Trophoblast cell (in vitro differentiated cells and primary cell): ENCODE results near the gene C11orf86.

Experiments
- DNase-seq, 2 donors: peaks; one replicate each; pipeline ENCODE4 v3.0.0-alpha.2; 2016
- H2AFZ ChIP-seq: 2 replicates; pipeline ENCODE4 v1.6.1; 2013; ENCODE audit warnings: low read length, moderate library complexity, mild to moderate bottlenecking; ENCODE audit not compliant: insufficient read depth, poor library complexity
- H2AK5ac ChIP-seq: 2 replicates; pipeline ENCODE4 v1.6.1; 2013; ENCODE audit warnings: mild to moderate bottlenecking, low read length
- H2BK120ac ChIP-seq: 2 replicates; pipeline ENCODE4 v1.6.1; 2013; ENCODE audit warnings: low read length, mild to moderate bottlenecking, moderate library complexity; ENCODE audit not compliant: insufficient read depth, poor library complexity
- H2BK12ac ChIP-seq: 2 replicates; pipeline ENCODE4 v1.6.1; 2013; ENCODE audit warnings: mild to moderate bottlenecking, low read length, moderate library complexity
- H2BK5ac ChIP-seq: 2 replicates; pipeline ENCODE4 v1.6.1; 2013; ENCODE audit warnings: low read length, low read depth, moderate library complexity, mild to moderate bottlenecking; ENCODE audit not compliant: poor library complexity
- H3K14ac ChIP-seq: 2 replicates; pipeline ENCODE4 v1.6.1; 2013; ENCODE audit warnings: mild to moderate bottlenecking, low read length
- H3K18ac ChIP-seq: 2 replicates; pipeline ENCODE4 v1.6.1; 2013; ENCODE audit warnings: mild to moderate bottlenecking, low read length
- H3K23ac ChIP-seq: 2 replicates; pipeline ENCODE4 v1.6.1; 2013; ENCODE audit warnings: low read length
- H3K27ac ChIP-seq: 2 replicates; pipeline ENCODE4 v1.5.1; 2013; ENCODE audit warnings: low read depth, mild to moderate bottlenecking, inconsistent platforms, low read length, moderate library complexity
- H3K27me3 ChIP-seq: 2 replicates; pipeline ENCODE4 v1.6.1; 2013; ENCODE audit warnings: inconsistent platforms, mild to moderate bottlenecking, low read length, moderate library complexity; ENCODE audit not compliant: insufficient read depth
- H3K36me3 ChIP-seq, 2 experiments: 1 replicate in 1 of 2; 2 replicates in 1 of 2; pipeline ENCODE4 v1.6.1; 2013; ENCODE audit warnings: low read length in 2 of 2, mild to moderate bottlenecking in 2 of 2, moderate library complexity in 1 of 2; ENCODE audit not compliant: insufficient read depth in 2 of 2, control insufficient read depth in 1 of 2
- H3K4ac ChIP-seq: 2 replicates; pipeline ENCODE4 v1.6.1; 2013; ENCODE audit warnings: low read depth, mild to moderate bottlenecking, low read length, moderate library complexity
- H3K4me1 ChIP-seq, 2 experiments: 1 replicate in 1 of 2; 2 replicates in 1 of 2; pipeline ENCODE4 v1.6.1; 2013; ENCODE audit warnings: low read length in 2 of 2, mild to moderate bottlenecking in 2 of 2, moderate library complexity in 1 of 2; ENCODE audit not compliant: insufficient read depth in 2 of 2, control insufficient read depth in 1 of 2
- H3K4me2 ChIP-seq: 2 replicates; pipeline ENCODE4 v1.6.1; 2013; ENCODE audit warnings: inconsistent platforms, mild to moderate bottlenecking, low read length, moderate library complexity
- H3K4me3 ChIP-seq: 2 replicates; pipeline ENCODE4 v1.5.1; 2013; ENCODE audit warnings: mild to moderate bottlenecking, low read depth, low read length, inconsistent platforms
- H3K79me1 ChIP-seq: one replicate; pipeline ENCODE4 v1.6.1; 2013; ENCODE audit warnings: low read length
- H3K79me2 ChIP-seq: 2 replicates; pipeline ENCODE4 v1.6.1; 2013; ENCODE audit warnings: low read length, mild to moderate bottlenecking; ENCODE audit not compliant: control insufficient read depth, insufficient read depth, poor library complexity
- H3K9ac ChIP-seq: 2 replicates; pipeline ENCODE4 v1.6.1; 2013; ENCODE audit warnings: mild to moderate bottlenecking, low read length
- H3K9me3 ChIP-seq: 2 replicates; pipeline ENCODE4 v1.6.1; 2013; ENCODE audit warnings: low read depth, mild to moderate bottlenecking, control low read depth, inconsistent platforms, low read length; ENCODE audit not compliant: insufficient read depth
- H4K12ac ChIP-seq: 2 replicates; pipeline ENCODE4 v1.6.1; 2013; ENCODE audit warnings: low read depth, mild to moderate bottlenecking, low read length, moderate library complexity
- H4K8ac ChIP-seq: 2 replicates; pipeline ENCODE4 v1.6.1; 2013; ENCODE audit warnings: low read depth, mild to moderate bottlenecking, low read length, moderate library complexity
- H4K91ac ChIP-seq: one replicate; pipeline ENCODE4 v1.6.1; 2013; ENCODE audit warnings: low read depth, mild to moderate bottlenecking, low read length, moderate library complexity
- WGBS: extraction: QIAGEN DNeasy Blood & Tissue Kit; methylation state at CpG from one replicate; pipeline ENCODE4 v1.1.7; 2013; ENCODE audit warnings: missing lambda C conversion rate; ENCODE audit not compliant: insufficient read length, insufficient coverage; ENCODE audit errors: extremely low coverage; 5-methylcytosine and 5-hydroxymethylcytosine counted together

Gene C11orf86

GRCh38 chr11:66966351-66966750, 8.8 kb upstream of the C11orf86 start:
- H3K23ac ChIP-seq, result no peak overlapping the region
- H4K8ac ChIP-seq, result no peak overlapping the region
- H4K12ac ChIP-seq, result no peak overlapping the region
- H2AK5ac ChIP-seq, result no peak overlapping the region
- no peak overlapping the region for H2BK12ac ChIP-seq
- H3K27me3 ChIP-seq, result no peaks in the 10 kb centered on the region
- no peaks in the 10 kb centered on the region for H3K36me3 ChIP-seq
- no peak overlapping the region for H3K9ac ChIP-seq
- DNase-seq, result no peak
- no peak overlapping the region for H3K4me3 ChIP-seq
- no peaks in the 10 kb centered on the region for H3K79me2 ChIP-seq
- H3K4me2 ChIP-seq, result no peak overlapping the region
- no peak overlapping the region for H4K91ac ChIP-seq
- no peak overlapping the region for H3K4ac ChIP-seq
- H3K9me3 ChIP-seq, result no peaks in the 10 kb centered on the region
- no CpG with 5 or more reads among the region's 5 CpGs for WGBS
- H3K14ac ChIP-seq, result no peak overlapping the region
- H3K27ac ChIP-seq, result no peak overlapping the region
- no peak overlapping the region for H3K18ac ChIP-seq
- H2BK5ac ChIP-seq, result no peak overlapping the region
- no peaks in the 10 kb centered on the region for H3K79me1 ChIP-seq
- no peak overlapping the region for H2AFZ ChIP-seq
- H3K4me1 ChIP-seq, result peaks cover 0 to 3% of the 10 kb centered on the region in 2 experiments
- H2BK120ac ChIP-seq, result no peak overlapping the region

DNA sequence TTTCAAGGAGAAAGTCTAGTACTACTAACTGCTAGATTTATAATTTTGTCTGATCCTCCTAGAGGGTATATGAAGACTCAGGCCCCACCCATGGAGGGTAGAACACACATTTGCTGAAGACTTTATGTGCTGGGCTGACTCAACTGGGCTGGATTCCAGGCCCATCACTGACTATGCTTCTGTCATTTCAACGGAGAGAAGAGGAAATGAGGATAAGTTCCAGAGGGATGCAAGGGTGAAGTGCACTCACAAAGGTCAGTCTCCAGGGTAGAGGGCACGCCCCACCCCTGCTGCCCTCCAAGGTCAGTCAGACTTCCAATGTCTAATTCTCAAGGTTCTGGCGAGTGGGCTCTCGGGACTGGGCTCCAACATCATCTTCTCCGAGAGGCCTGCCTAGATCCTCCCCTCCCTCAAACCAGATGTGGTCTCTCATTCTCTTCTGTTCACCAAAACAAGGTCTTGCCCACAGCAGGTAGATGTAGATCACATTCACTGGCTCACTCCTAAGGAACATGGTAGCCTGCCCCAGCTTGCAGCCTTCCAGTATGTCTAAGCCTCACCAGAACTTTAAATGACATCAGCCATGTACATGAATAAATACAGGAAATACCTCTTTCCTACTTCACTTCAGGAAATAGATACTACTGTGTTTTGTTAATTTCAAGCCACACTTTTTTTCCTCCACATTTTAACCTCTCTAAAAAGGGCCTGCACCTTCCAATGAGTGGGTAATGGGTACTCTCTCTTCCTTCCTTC, 7.3 kb upstream of the C11orf86 start:
- no peak overlapping the region for H3K14ac ChIP-seq
- peaks cover 0 to 3% of the 10 kb centered on the region in 2 experiments for H3K4me1 ChIP-seq
- no peak for DNase-seq
- H4K12ac ChIP-seq, result no peak overlapping the region
- H3K9me3 ChIP-seq, result no peaks in the 10 kb centered on the region
- H3K4me2 ChIP-seq, result no peak overlapping the region
- no peak overlapping the region for H3K18ac ChIP-seq
- no peak overlapping the region for H3K4me3 ChIP-seq
- H2BK12ac ChIP-seq, result no peak overlapping the region
- H3K79me1 ChIP-seq, result no peaks in the 10 kb centered on the region
- no peaks in the 10 kb centered on the region for H3K27me3 ChIP-seq
- H3K9ac ChIP-seq, result no peak overlapping the region
- H2AK5ac ChIP-seq, result no peak overlapping the region
- H3K79me2 ChIP-seq, result no peaks in the 10 kb centered on the region
- no peak overlapping the region for H3K23ac ChIP-seq
- H4K8ac ChIP-seq, result no peak overlapping the region
- no peak overlapping the region for H2BK120ac ChIP-seq
- H2BK5ac ChIP-seq, result no peak overlapping the region
- no peak overlapping the region for H4K91ac ChIP-seq
- H3K27ac ChIP-seq, result no peak overlapping the region
- H2AFZ ChIP-seq, result no peak overlapping the region
- no CpG with 5 or more reads among the region's 5 CpGs for WGBS
- H3K36me3 ChIP-seq, result no peaks in the 10 kb centered on the region
- H3K4ac ChIP-seq, result no peak overlapping the region

- H3K18ac ChIP-seq, result no peak overlapping the region
- H3K27me3 ChIP-seq, result no peaks in the 10 kb centered on the region
- H3K4me1 ChIP-seq, result peaks cover 3% of the 10 kb centered on the region in 2 experiments
- H3K9ac ChIP-seq, result no peak overlapping the region
- H2AFZ ChIP-seq, result no peak overlapping the region
- H3K4ac ChIP-seq, result no peak overlapping the region
- no peak overlapping the region for H2AK5ac ChIP-seq
- H4K8ac ChIP-seq, result no peak overlapping the region
- no peak overlapping the region for H4K91ac ChIP-seq
- H3K79me2 ChIP-seq, result no peaks in the 10 kb centered on the region
- H2BK12ac ChIP-seq, result no peak overlapping the region
- H3K23ac ChIP-seq, result no peak overlapping the region
- H4K12ac ChIP-seq, result no peak overlapping the region
- no peaks in the 10 kb centered on the region for H3K9me3 ChIP-seq
- no peaks in the 10 kb centered on the region for H3K36me3 ChIP-seq
- no peak overlapping the region for H2BK5ac ChIP-seq
- H3K4me2 ChIP-seq, result no peak overlapping the region
- H3K4me3 ChIP-seq, result no peak overlapping the region
- H3K79me1 ChIP-seq, result no peaks in the 10 kb centered on the region
- no peak overlapping the region for H3K14ac ChIP-seq
- no peak for DNase-seq
- H2BK120ac ChIP-seq, result no peak overlapping the region
- no CpG with 5 or more reads among the region's 6 CpGs for WGBS
- no peak overlapping the region for H3K27ac ChIP-seq
These were observed 5.4 kb upstream of the C11orf86 start for GRCh38 chr11:66969584-66970225.

DNA sequence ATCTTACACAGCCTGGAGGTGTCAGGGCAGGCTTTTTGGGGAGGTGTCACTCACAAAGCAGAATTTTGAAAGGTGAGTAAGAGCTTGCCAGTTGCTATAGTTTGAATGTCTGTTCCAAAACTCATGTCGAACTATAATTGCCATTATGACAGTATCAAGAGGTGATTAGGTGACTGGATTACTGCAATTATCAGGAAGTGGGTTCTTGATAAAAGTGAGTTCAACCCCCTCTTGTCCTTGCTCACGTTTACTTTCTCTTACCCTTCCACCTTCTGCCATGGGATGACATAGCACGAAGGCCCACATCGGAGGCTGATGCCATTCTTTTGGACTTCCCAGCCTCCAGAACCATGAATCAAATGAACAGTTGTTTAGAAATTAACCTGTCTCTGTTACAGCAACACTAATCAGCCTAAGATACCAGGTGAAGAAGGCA, 4.7 kb upstream of the C11orf86 start:
- Histone ChIP-seq H3K27me3 (no peaks in the 10 kb centered on the region), H3K4me1 (peaks cover 3% of the 10 kb centered on the region in 2 experiments), H2AK5ac (no peak overlapping the region), H2AFZ (no peak overlapping the region), H3K36me3 (no peaks in the 10 kb centered on the region), H3K79me1 (no peaks in the 10 kb centered on the region), H3K4ac (no peak overlapping the region), H3K9me3 (no peaks in the 10 kb centered on the region), H3K23ac (no peak overlapping the region), H2BK120ac (no peak overlapping the region), H4K91ac (no peak overlapping the region), H3K4me2 (no peak overlapping the region), H4K12ac (no peak overlapping the region), H2BK5ac (no peak overlapping the region), H3K14ac (no peak overlapping the region), H4K8ac (no peak overlapping the region), H3K18ac (no peak overlapping the region), H3K27ac (no peak overlapping the region), H3K79me2 (no peaks in the 10 kb centered on the region), H3K4me3 (no peak overlapping the region), H3K9ac (no peak overlapping the region), H2BK12ac (no peak overlapping the region)
- no peak for DNase-seq
- WGBS, result no CpG with 5 or more reads among the region's 4 CpGs
